Neural cell (in vitro differentiated cells): Measurements from ENCODE around the gene NOSIP.

Source experiments
- CTCF ChIP-seq: fragments of 450-650 bp; IDR thresholded peaks from 2 replicates; pipeline ENCODE4 v1.5.1; 2014; ENCODE audit warnings: antibody characterized with exemption, mild to moderate bottlenecking, moderate library complexity; ENCODE audit not compliant: poor library complexity, severe bottlenecking
- EP300 ChIP-seq: fragments of 450-650 bp; conservative IDR thresholded peaks from 2 replicates; pipeline ENCODE4 v1.6.1; 2014; ENCODE audit warnings: antibody characterized with exemption, mild to moderate bottlenecking, moderate library complexity; ENCODE audit not compliant: poor library complexity, severe bottlenecking
- EZH2 ChIP-seq: fragments of 200-600, 300-800 bp; shearing (Covaris generic), sonication (generic); IDR thresholded peaks from 2 replicates; pipeline ENCODE4 v1.6.1; 2014; ENCODE audit warnings: antibody characterized with exemption, low read length, borderline replicate concordance, mild to moderate bottlenecking; ENCODE audit not compliant: insufficient read depth, poor library complexity, severe bottlenecking
- MXI1 ChIP-seq: fragments of 450-650 bp; conservative IDR thresholded peaks from 2 replicates; pipeline ENCODE4 v1.6.1; 2014; ENCODE audit warnings: antibody characterized with exemption, mild to moderate bottlenecking; ENCODE audit not compliant: poor library complexity, severe bottlenecking
- POLR2AphosphoS5 ChIP-seq: IDR thresholded peaks from 2 replicates; pipeline ENCODE4 v1.6.1; 2012
- RAD21 ChIP-seq: fragments of 450-650 bp; conservative IDR thresholded peaks from 2 replicates; pipeline ENCODE4 v1.6.1; 2014; ENCODE audit warnings: antibody characterized with exemption, mild to moderate bottlenecking, moderate library complexity
- REST ChIP-seq: IDR thresholded peaks from 2 replicates; pipeline ENCODE4 v1.6.1; 2012; ENCODE audit warnings: borderline replicate concordance
- SMC3 ChIP-seq: fragments of 450-650 bp; conservative IDR thresholded peaks from 2 replicates; pipeline ENCODE4 v1.6.1; 2014; ENCODE audit warnings: antibody characterized with exemption, mild to moderate bottlenecking, moderate library complexity; ENCODE audit not compliant: poor library complexity
- TAF1 ChIP-seq: IDR thresholded peaks from 2 replicates; pipeline ENCODE4 v1.6.1; 2012; ENCODE audit warnings: low read depth

- no peak for TF ChIP-seq POLR2AphosphoS5
- no peak for TF ChIP-seq CTCF
- TF ChIP-seq EZH2 = no peak
- TF ChIP-seq MXI1 = no peak
- no peak for TF ChIP-seq REST
- TF ChIP-seq SMC3 = no peak
- no peak for TF ChIP-seq TAF1
- TF ChIP-seq RAD21 = no peak
- no peak for TF ChIP-seq EP300
These were observed 36.2 kb downstream of the NOSIP start for GRCh38 chr19:49544154-49544553.
